K562 (cell line): ENCODE data around the gene RHOA. TPM values are rescaled to one million over a fixed set of nuclear protein-coding genes. Genes with fewer than 3 reads are reported as not detected.

Experiments used
- FOXA1 ChIP-seq: fragments of 450-650 bp; IDR thresholded peaks from 2 replicates; pipeline ENCODE4 v1.6.1; 2016; ENCODE audit warnings: mild to moderate bottlenecking, borderline replicate concordance
- IFI16 ChIP-seq: fragments of 250-450 bp; sonication (Bioruptor Pico); IDR thresholded peaks from 2 replicates; pipeline ENCODE4 v2.1.2; 2022; ENCODE audit warnings: mild to moderate bottlenecking, inconsistent platforms
- MBD2 ChIP-seq: sonication (generic); IDR thresholded peaks from 2 replicates; pipeline ENCODE4 v1.6.1; 2016; ENCODE audit warnings: low read depth, borderline replicate concordance
- MTF1 ChIP-seq: fragments of 250-450 bp; sonication (Bioruptor Pico); IDR thresholded peaks from 2 replicates; pipeline ENCODE4 v1.9.0; 2021; ENCODE audit warnings: moderate library complexity, mild to moderate bottlenecking, inconsistent platforms, borderline replicate concordance
- SRSF3 ChIP-seq: fragments of 200-400 bp; formaldehyde crosslinking; IDR thresholded peaks from 2 replicates; pipeline ENCODE4 v1.6.1; 2016; ENCODE audit warnings: mild to moderate bottlenecking, low read length, moderate library complexity; ENCODE audit not compliant: insufficient read depth
- TCF3 ChIP-seq: sonication (generic); formaldehyde crosslinking; IDR thresholded peaks from 2 replicates; pipeline ENCODE4 v1.4.0; 2020; ENCODE audit warnings: mild to moderate bottlenecking, missing genetic modification reagents
- ZNF282 ChIP-seq: sonication (generic); formaldehyde crosslinking; IDR thresholded peaks from 2 replicates; pipeline ENCODE4 v1.8.1; 2023; ENCODE audit warnings: missing genetic modification reagents
- polyA plus RNA-seq, 8 experiments: library from polyadenylated mRNA; depleted of rRNA in 4 of 8; stranded (reverse) in 5 of 8; unstranded in 3 of 8; fragments of >200 nt; fragmentation: Nextera tagmentation in 2 of 8; fragmentation: Illumina TruSeq in 1 of 8; extraction: Ambion mirVana in 2 of 8; extraction: Trizol in 1 of 8; gene quantifications; 2 replicates each; pipeline versions ENCODE4 v1.2.1 to v1.2.3, GENCODE V29; 2011 to 2014; ENCODE audit warnings: inconsistent platforms in 1 of 8, missing spikeins in 1 of 8
- total RNA-seq, 7 experiments: library from RNA; depleted of rRNA in 6 of 7; stranded (reverse); fragments of >200 nt in 6 of 7; fragmentation: Illumina TruSeq in 2 of 7; extraction: Trizol in 2 of 7; gene quantifications; 2 replicates each; pipeline versions ENCODE4 v1.2.1 to v1.2.3, GENCODE V29; 2011 to 2021; ENCODE audit warnings: low replicate concordance in 1 of 7
- TF ChIP-seq, protein P1 (sequence below), 2 experiments: fragments of 450-650 bp in 1 of 2; IDR thresholded peaks; 2 replicates each; pipeline ENCODE4 v1.6.1; 2011 to 2017; ENCODE audit warnings: low read depth in 2 of 2, antibody characterized with exemption in 1 of 2, borderline replicate concordance in 1 of 2, low read length in 1 of 2, mild to moderate bottlenecking in 1 of 2, mixed read lengths in 1 of 2; ENCODE audit not compliant: control insufficient read depth in 1 of 2
- TF ChIP-seq, protein P2 (sequence below): fragments of 250-450 bp; sonication (Bioruptor Pico); IDR thresholded peaks from 2 replicates; pipeline ENCODE4 v1.4.0; 2020; ENCODE audit warnings: mild to moderate bottlenecking, moderate library complexity

RHOA gene
- total and polyA plus RNA-seq, 9 of the 15 experiments (the other 6 are each of a cell fraction or from before 2014, with no cell fraction given), result 136 to 540 (median 236) TPM

DNA sequence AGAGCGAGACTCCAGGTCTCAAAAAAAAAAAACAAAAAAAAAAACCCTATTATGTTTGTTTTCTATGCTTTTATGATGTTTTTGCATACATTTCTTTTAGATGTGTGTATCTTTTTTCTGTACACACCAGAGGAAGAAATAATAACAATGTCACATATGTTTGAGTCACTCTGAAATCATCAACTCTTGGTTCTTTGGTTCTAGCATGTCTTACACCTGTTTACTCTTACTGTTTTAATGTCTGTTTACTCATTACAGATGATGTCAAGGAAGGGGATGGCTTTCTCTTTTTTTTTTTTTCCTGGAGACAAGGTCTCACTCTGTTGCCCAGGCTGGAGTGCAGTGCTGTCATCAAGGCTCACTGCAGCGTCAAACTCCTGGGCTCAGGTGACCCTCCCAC, 24.1 kb downstream of the RHOA start (continued):
- TF ChIP-seq, protein P1, sequence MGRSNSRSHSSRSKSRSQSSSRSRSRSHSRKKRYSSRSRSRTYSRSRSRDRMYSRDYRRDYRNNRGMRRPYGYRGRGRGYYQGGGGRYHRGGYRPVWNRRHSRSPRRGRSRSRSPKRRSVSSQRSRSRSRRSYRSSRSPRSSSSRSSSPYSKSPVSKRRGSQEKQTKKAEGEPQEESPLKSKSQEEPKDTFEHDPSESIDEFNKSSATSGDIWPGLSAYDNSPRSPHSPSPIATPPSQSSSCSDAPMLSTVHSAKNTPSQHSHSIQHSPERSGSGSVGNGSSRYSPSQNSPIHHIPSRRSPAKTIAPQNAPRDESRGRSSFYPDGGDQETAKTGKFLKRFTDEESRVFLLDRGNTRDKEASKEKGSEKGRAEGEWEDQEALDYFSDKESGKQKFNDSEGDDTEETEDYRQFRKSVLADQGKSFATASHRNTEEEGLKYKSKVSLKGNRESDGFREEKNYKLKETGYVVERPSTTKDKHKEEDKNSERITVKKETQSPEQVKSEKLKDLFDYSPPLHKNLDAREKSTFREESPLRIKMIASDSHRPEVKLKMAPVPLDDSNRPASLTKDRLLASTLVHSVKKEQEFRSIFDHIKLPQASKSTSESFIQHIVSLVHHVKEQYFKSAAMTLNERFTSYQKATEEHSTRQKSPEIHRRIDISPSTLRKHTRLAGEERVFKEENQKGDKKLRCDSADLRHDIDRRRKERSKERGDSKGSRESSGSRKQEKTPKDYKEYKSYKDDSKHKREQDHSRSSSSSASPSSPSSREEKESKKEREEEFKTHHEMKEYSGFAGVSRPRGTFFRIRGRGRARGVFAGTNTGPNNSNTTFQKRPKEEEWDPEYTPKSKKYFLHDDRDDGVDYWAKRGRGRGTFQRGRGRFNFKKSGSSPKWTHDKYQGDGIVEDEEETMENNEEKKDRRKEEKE (IDR thresholded peaks at IDR 0.05; ENCODE audit: borderline replicate concordance in 1 of 2, control insufficient read depth in 1 of 2, low read depth in 2 of 2, low read length in 1 of 2), result no peak
- TF ChIP-seq, protein P2, sequence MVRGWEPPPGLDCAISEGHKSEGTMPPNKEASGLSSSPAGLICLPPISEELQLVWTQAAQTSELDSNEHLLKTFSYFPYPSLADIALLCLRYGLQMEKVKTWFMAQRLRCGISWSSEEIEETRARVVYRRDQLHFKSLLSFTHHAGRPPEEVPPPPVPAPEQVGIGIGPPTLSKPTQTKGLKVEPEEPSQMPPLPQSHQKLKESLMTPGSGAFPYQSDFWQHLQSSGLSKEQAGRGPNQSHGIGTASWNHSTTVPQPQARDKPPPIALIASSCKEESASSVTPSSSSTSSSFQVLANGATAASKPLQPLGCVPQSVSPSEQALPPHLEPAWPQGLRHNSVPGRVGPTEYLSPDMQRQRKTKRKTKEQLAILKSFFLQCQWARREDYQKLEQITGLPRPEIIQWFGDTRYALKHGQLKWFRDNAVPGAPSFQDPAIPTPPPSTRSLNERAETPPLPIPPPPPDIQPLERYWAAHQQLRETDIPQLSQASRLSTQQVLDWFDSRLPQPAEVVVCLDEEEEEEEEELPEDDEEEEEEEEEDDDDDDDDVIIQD (CRISPR knock-in tag), result no peak
- TF ChIP-seq SRSF3 (no peak), MTF1 (CRISPR knock-in tag) (no peak), MBD2 (no peak), IFI16 (no peak), ZNF282 (CRISPR knock-in tag) (no peak), TCF3 (CRISPR knock-in tag) (no peak), FOXA1 (no peak)
